ENCODE results near the gene PCDHAC1.

PCDHAC1 gene

DNA sequence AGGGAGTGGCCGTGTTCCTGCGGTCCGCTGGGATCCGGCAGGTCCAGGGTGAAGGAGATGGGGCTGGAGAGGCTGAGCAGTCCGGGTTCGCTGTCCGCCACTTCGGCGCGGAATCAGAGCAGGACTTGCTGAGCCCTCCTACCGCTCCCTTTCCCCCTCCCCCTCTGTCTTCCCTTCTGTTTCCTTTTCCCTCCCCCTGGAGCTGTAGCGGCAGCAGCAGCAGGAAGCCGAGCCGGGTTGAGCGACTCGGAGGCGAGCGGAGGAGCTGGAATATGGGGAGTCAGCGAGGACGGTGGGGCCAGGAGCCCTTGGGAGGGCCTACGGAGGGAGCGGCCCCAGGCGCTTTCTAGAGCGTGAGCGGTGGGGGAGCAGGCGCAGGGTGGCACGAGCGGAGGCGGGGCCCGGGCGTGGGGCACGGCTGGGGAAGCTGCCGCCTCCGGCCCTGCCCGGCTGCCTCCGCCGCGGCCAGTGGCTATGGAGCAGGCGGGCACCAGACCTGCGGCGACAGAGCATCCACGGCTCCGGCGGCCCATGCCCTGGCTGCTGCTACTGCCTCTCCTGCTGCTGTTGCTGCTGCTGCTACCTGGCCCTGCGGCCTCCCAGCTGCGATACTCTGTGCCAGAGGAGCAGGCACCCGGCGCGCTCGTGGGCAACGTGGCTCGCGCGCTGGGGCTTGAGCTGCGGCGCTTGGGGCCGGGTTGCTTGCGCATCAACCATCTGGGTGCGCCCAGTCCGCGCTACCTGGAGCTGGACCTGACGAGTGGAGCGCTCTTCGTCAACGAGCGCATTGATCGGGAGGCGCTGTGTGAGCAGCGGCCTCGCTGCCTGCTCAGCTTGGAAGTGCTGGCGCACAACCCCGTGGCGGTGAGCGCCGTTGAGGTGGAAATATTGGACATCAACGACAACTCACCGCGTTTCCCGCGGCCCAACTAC is 40.5 kb downstream of the PCDHAC1 start, which contains the start of gene PCDHAC2:
Gene PCDHAC2 (plus strand): TSS at position 184 of the 933 bp plus-strand sequence. CDS start 291 bp downstream, at position 475.
- Histone ChIP-seq H3K27ac (no peak within 1 kb of the TSS), H3K4me3 (no peak within 1 kb of the TSS), H3K9me3 (peaks cover 18% of the 10 kb centered on the region), H4K20me1 (no peaks in the 10 kb centered on the region), H3K27me3 (no peaks in the 10 kb centered on the region), H3K4me2 (no peak within 1 kb of the TSS), H3K36me3 (no peaks in the 10 kb centered on the region; the same call in 1 of the 2 replicates), H3K4me1 (no peaks in the 10 kb centered on the region), H3K9ac (no peak within 1 kb of the TSS)
- no peak for TF ChIP-seq Cebpa-rat (IDR thresholded peaks at IDR 0.05)

DNA sequence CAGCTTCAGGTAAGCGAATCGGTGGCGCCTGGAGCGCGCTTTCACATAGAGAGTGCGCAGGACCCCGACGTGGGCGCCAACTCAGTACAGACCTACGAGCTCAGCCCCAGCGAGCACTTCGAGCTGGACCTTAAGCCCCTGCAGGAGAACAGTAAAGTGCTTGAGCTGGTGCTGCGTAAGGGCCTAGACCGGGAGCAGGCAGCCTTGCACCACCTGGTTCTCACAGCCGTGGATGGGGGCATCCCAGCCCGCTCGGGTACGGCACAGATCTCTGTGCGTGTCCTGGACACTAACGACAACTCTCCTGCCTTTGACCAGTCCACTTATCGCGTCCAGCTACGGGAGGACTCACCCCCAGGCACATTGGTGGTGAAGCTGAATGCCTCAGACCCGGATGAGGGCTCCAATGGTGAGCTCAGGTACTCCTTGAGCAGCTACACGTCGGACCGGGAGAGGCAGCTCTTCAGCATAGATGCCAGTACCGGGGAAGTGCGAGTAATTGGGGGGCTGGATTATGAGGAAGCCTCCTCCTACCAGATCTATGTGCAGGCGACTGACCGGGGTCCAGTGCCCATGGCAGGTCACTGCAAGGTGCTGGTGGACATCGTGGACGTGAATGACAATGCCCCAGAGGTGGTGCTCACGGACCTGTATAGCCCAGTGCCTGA is 41.3 kb downstream of the PCDHAC1 start:
- H3K9ac ChIP-seq: no peak overlapping the region
- no peaks in the 10 kb centered on the region; the same call in 1 of the 2 replicates for H3K36me3 ChIP-seq
- TF ChIP-seq Cebpa-rat (IDR thresholded peaks at IDR 0.05): no peak
- no peak overlapping the region for H3K4me2 ChIP-seq
- no peaks in the 10 kb centered on the region for H4K20me1 ChIP-seq
- no peak overlapping the region for H3K27ac ChIP-seq
- H3K27me3 ChIP-seq: no peaks in the 10 kb centered on the region
- peaks cover 18% of the 10 kb centered on the region for H3K9me3 ChIP-seq
- H3K4me3 ChIP-seq: no peak overlapping the region
- H3K4me1 ChIP-seq: no peaks in the 10 kb centered on the region

DNA sequence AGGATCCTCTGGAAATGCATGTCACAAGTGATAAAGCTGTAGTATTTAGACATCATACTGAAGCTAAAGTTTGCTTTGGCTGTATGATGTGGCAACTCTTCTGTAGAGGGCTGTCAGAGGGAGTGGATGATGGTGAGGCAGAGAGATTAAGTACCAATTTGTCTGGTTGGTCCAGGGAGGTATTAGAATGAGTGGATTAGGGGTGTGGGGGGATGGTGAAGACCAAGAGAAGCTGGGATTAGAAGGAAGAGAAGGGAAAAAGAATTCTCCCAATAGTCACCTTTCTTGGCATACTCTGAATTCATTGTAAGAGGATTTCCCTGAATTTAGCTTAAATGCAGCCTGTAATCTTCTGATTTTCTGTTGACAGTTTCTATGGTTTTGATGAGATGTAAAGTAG is 43.8 kb downstream of the PCDHAC1 start:
- Histone ChIP-seq H3K4me1 (no peaks in the 10 kb centered on the region), H3K4me3 (no peak overlapping the region), H3K4me2 (no peak overlapping the region), H3K9ac (no peak overlapping the region), H3K9me3 (peaks cover 18% of the 10 kb centered on the region), H3K27ac (no peak overlapping the region), H3K36me3 (no peaks in the 10 kb centered on the region; the same call in 1 of the 2 replicates), H3K27me3 (no peaks in the 10 kb centered on the region), H4K20me1 (no peaks in the 10 kb centered on the region)
- TF ChIP-seq Cebpa-rat (IDR thresholded peaks at IDR 0.05): no peak

DNA sequence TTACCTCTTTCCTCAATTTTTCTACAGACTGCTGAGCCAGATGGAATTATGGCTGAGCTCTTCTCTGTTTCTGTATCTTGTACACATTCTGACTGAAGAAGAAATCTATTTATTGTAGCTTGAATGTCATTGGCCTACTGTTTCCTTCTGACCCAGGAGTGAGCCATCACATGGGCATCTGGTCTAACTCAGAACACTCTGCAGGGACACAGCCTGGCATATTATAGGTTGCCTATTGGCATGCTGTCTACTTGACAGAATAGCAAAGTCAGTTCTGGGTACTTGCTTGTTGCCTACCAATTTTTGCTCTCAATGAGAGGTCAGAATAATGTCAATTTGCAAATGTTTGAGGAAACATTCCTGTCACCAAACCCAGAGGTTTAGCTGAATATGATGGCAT is 47.5 kb downstream of the PCDHAC1 start:
- TF ChIP-seq Cebpa-rat (IDR thresholded peaks at IDR 0.05): no peak
- no peaks in the 10 kb centered on the region for H3K9me3 ChIP-seq
- no peak overlapping the region for H3K9ac ChIP-seq
- no peaks in the 10 kb centered on the region for H3K36me3 ChIP-seq
- H4K20me1 ChIP-seq: no peaks in the 10 kb centered on the region
- H3K4me1 ChIP-seq: no peaks in the 10 kb centered on the region
- H3K4me2 ChIP-seq: no peak overlapping the region
- no peak overlapping the region for H3K4me3 ChIP-seq
- H3K27me3 ChIP-seq: no peaks in the 10 kb centered on the region
- no peak overlapping the region for H3K27ac ChIP-seq

DNA sequence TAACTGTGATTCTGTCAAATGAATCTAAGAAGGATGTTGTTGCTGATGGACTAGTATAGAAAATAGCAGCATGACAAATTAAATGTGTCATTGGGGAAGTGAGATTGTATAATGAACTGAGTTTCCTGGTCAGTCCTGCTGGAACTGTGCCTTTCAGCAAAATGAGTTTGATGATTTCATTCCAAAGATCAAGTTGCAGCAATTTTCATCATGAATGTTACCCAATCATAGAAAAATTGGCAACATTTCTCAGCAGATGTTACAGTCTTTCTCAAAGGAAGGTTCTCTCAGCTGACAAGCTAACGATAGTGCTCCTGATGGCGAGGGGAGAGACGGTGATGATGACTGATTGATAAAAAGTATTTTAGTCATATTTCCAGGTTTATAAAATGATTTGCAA is 50.9 kb downstream of the PCDHAC1 start:
- TF ChIP-seq Cebpa-rat (IDR thresholded peaks at IDR 0.05): no peak
- H3K27me3 ChIP-seq: no peaks in the 10 kb centered on the region
- no peak overlapping the region for H3K9ac ChIP-seq
- H3K4me3 ChIP-seq: no peak overlapping the region
- no peaks in the 10 kb centered on the region for H3K9me3 ChIP-seq
- no peak overlapping the region for H3K4me2 ChIP-seq
- H3K4me1 ChIP-seq: no peaks in the 10 kb centered on the region
- no peak overlapping the region for H3K27ac ChIP-seq
- H4K20me1 ChIP-seq: no peaks in the 10 kb centered on the region
- no peaks in the 10 kb centered on the region for H3K36me3 ChIP-seq

DNA sequence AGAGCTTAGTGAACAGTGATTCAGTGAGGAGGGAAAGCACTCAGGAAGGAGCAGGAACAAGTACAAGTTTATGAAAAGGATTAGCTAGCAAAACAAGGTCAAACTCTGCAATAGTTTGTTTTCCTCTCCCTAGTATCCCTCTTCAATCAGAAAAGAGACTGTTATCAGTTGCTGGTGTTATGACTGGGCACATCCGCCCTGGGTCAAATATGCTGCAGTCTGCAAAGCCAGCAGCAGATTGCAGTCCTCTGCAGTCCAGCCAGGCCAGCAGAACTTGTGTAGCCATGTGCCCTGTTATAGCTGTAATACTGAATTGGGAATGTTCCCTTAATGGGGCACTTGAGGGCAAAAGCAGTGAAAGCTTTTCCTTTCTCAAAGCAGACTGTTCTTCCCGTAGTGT is 52.2 kb downstream of the PCDHAC1 start:
- Histone ChIP-seq H3K4me1 (no peaks in the 10 kb centered on the region), H3K4me3 (no peak overlapping the region), H3K27me3 (no peaks in the 10 kb centered on the region), H4K20me1 (no peaks in the 10 kb centered on the region), H3K36me3 (no peaks in the 10 kb centered on the region), H3K9me3 (no peaks in the 10 kb centered on the region), H3K9ac (no peak overlapping the region), H3K27ac (no peak overlapping the region), H3K4me2 (no peak overlapping the region)
- no peak for TF ChIP-seq Cebpa-rat (IDR thresholded peaks at IDR 0.05)

DNA sequence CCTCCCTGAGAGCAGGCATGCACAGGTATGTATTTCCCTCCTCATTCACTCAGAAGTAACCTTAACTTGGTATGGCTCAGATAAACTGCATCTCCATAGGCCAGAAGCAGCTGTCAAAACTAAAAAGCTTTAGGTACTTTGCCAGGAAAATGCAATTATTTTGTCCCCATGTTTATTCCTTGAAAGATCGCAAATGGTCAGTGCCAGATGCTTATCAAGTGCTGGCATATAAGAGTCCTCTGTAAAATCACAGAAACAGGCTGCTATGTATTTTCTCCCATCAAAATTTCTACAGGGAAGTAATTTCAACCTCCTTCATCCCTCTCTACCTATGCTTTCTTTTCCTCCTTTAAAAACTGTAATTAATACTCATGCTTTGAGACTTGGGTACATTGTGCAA is 52.9 kb downstream of the PCDHAC1 start:
- Histone ChIP-seq H3K4me1 (no peaks in the 10 kb centered on the region), H3K4me2 (no peak overlapping the region), H3K9me3 (no peaks in the 10 kb centered on the region), H3K9ac (no peak overlapping the region), H4K20me1 (no peaks in the 10 kb centered on the region), H3K36me3 (no peaks in the 10 kb centered on the region), H3K27ac (no peak overlapping the region), H3K4me3 (no peak overlapping the region), H3K27me3 (no peaks in the 10 kb centered on the region)
- TF ChIP-seq Cebpa-rat (IDR thresholded peaks at IDR 0.05): no peak
